Measurements from ENCODE around the gene ABHD13.
A peak's percentile ranks its signal among the peaks of the same experiment; 100 is the strongest.
"Not testable (repeated sequence)": the region's sequence is repeated elsewhere in the genome, so short reads cannot be mapped to it uniquely, and the experiment has no call there.

Gene ABHD13

GRCh38 chr13:108218044-108218974 is at the start of gene ABHD13:
TSS of gene ABHD13 (plus strand) at chr13:108218392. CDS start at chr13:108229219, 10,827 bp downstream.
- DNase-seq: peak; percentile 91

GRCh38 chr13:108168929-108169328 is 49.3 kb upstream of the ABHD13 start:
- DNase-seq: no peak

GRCh38 chr13:108176685-108177274 is 41.4 kb upstream of the ABHD13 start:
- peak; percentile 54 for DNase-seq

GRCh38 chr13:108178078-108178477 is 40.1 kb upstream of the ABHD13 start:
- no peak for DNase-seq

- no peak for DNase-seq
These were observed 35.5 kb upstream of the ABHD13 start for GRCh38 chr13:108182652-108183051.

GRCh38 chr13:108185223-108185622 is 33.0 kb upstream of the ABHD13 start:
- DNase-seq: no peak

- DNase-seq: no peak
These were observed 29.9 kb upstream of the ABHD13 start for GRCh38 chr13:108188260-108188659.

GRCh38 chr13:108190897-108191296 is 27.3 kb upstream of the ABHD13 start:
- DNase-seq: no peak

GRCh38 chr13:108193806-108194205 is 24.4 kb upstream of the ABHD13 start:
- no peak for DNase-seq

- no peak for DNase-seq
These were observed 23.7 kb upstream of the ABHD13 start for GRCh38 chr13:108194435-108194936.

- DNase-seq: no peak
These were observed 23.0 kb upstream of the ABHD13 start for GRCh38 chr13:108195146-108195545.

GRCh38 chr13:108195861-108196260 is 22.3 kb upstream of the ABHD13 start:
- DNase-seq: no peak

- no peak for DNase-seq
These were observed 17.3 kb upstream of the ABHD13 start for GRCh38 chr13:108200781-108201398.

- DNase-seq: no peak
These were observed 7.6 kb upstream of the ABHD13 start for GRCh38 chr13:108210551-108210950.

GRCh38 chr13:108212886-108213285 is 5.3 kb upstream of the ABHD13 start:
- DNase-seq: no peak

GRCh38 chr13:108213946-108214345 is 4.2 kb upstream of the ABHD13 start:
- DNase-seq: no peak

GRCh38 chr13:108214441-108215271 is 3.5 kb upstream of the ABHD13 start:
- no peak for DNase-seq

GRCh38 chr13:108215436-108215835 is 2.8 kb upstream of the ABHD13 start, which contains the start of gene LIG4:
TSS of gene LIG4 (minus strand) at chr13:108215536. CDS start at chr13:108211268, 4,268 bp downstream.
- peak; percentile 90 for DNase-seq

GRCh38 chr13:108217307-108218043 is 717 bp upstream of the ABHD13 start:
- not testable (repeated sequence) for DNase-seq

GRCh38 chr13:108220041-108220440 is 1.8 kb downstream of the ABHD13 start:
- DNase-seq: peak; percentile 21

- DNase-seq: no peak
These were observed 5.7 kb downstream of the ABHD13 start for GRCh38 chr13:108223687-108224503.

All from stimulated activated CD4-positive, alpha-beta T cell treated with anti-CD3 and anti-CD28 coated beads, Interleukin-4, amount 100 ng/mL, for 24 hours (primary cell).